PFSK-1 (cell line): ENCODE data around the gene SIRPD.

Source experiments
- POLR2AphosphoS5 ChIP-seq: IDR thresholded peaks from 2 replicates; pipeline ENCODE4 v1.6.1; 2012; ENCODE audit warnings: low read depth, mild to moderate bottlenecking, control low read depth, low read length, moderate library complexity
- REST ChIP-seq, 2 experiments: IDR thresholded peaks; 2 replicates each; pipeline versions ENCODE4 v1.6.1 to v1.8.0; 2011 to 2012; ENCODE audit warnings: low read depth in 2 of 2, low read length in 2 of 2, control low read depth in 1 of 2, inconsistent platforms in 1 of 2, mild to moderate bottlenecking in 1 of 2, moderate library complexity in 1 of 2; ENCODE audit not compliant: insufficient read depth in 1 of 2
- SIN3A ChIP-seq: IDR thresholded peaks from 2 replicates; pipeline ENCODE4 v1.6.1; 2012; ENCODE audit warnings: mild to moderate bottlenecking, low read length, moderate library complexity, borderline replicate concordance; ENCODE audit not compliant: insufficient read depth

- TF ChIP-seq REST (IDR thresholded peaks at IDR 0.05; ENCODE audit: insufficient read depth in 1 of 2, low read depth in 2 of 2, low read length in 2 of 2) = no peak
- TF ChIP-seq SIN3A = no peak
- no peak for TF ChIP-seq POLR2AphosphoS5
Measured at GRCh38 chr20:1500496-1500895, 57.0 kb downstream of the SIRPD start.
